Nephron progenitor cell (in vitro differentiated cells): ENCODE data around the gene ISLR.

Experiments used
- DNase-seq: peaks from one replicate; pipeline ENCODE4 v3.0.0; 2021
- H3K27ac Mint-ChIP-seq: 2 replicates; pipeline ENCODE4 v1.8.0; 2021; ENCODE audit warnings: mild to moderate bottlenecking, moderate library complexity, mixed read lengths
- H3K27me3 Mint-ChIP-seq: 2 replicates; pipeline ENCODE4 v1.8.0; 2021; ENCODE audit warnings: mild to moderate bottlenecking, low read depth, mixed read lengths; ENCODE audit not compliant: poor library complexity
- H3K36me3 Mint-ChIP-seq: 2 replicates; pipeline ENCODE4 v1.8.0; 2021; ENCODE audit warnings: low read depth, mixed read lengths
- H3K4me1 Mint-ChIP-seq: 2 replicates; pipeline ENCODE4 v1.8.0; 2021; ENCODE audit warnings: mixed read lengths
- H3K4me3 Mint-ChIP-seq: 2 replicates; pipeline ENCODE4 v1.8.0; 2021; ENCODE audit warnings: mild to moderate bottlenecking, moderate library complexity, mixed read lengths
- H3K9me3 Mint-ChIP-seq: 2 replicates; pipeline ENCODE4 v1.8.0; 2021; ENCODE audit warnings: mild to moderate bottlenecking, moderate library complexity, mixed read lengths
- CTCF ChIP-seq: fragments of 200-600 bp; sonication (generic); IDR thresholded peaks from 2 replicates; pipeline ENCODE4 v1.5.0; 2021; ENCODE audit warnings: antibody characterized with exemption

Gene ISLR

GRCh38 chr15:74127954-74128784 lies 45.3 kb upstream of the ISLR start:
- DNase-seq: peak; percentile 55
- peaks cover 66% of the 10 kb centered on the region for H3K4me1 Mint-ChIP-seq
- H3K27ac Mint-ChIP-seq: no peak overlapping the region
- H3K9me3 Mint-ChIP-seq: peaks cover 15% of the 10 kb centered on the region
- H3K4me3 Mint-ChIP-seq: peak overlapping the region; percentile 80
- H3K36me3 Mint-ChIP-seq: peaks cover 5% of the 10 kb centered on the region
- TF ChIP-seq CTCF: no peak
- H3K27me3 Mint-ChIP-seq: peaks cover 75% of the 10 kb centered on the region

GRCh38 chr15:74128785-74129585 lies 44.5 kb upstream of the ISLR start:
- no peak overlapping the region for H3K27ac Mint-ChIP-seq

GRCh38 chr15:74129586-74130154 lies 43.8 kb upstream of the ISLR start:
- TF ChIP-seq CTCF: no peak
- Mint-ChIP-seq H3K9me3 (peaks cover 18% of the 10 kb centered on the region), H3K4me3 (peak overlapping the region; percentile 80), H3K27me3 (peaks cover 82% of the 10 kb centered on the region), H3K36me3 (peaks cover 5% of the 10 kb centered on the region), H3K4me1 (peaks cover 59% of the 10 kb centered on the region), H3K27ac (no peak overlapping the region)
- DNase-seq: peak; percentile 40

More at GRCh38 chr15:74128785-74129585, 44.5 kb upstream of the ISLR start:
- Mint-ChIP-seq H3K9me3 (peaks cover 18% of the 10 kb centered on the region), H3K36me3 (peaks cover 5% of the 10 kb centered on the region), H3K4me1 (peaks cover 59% of the 10 kb centered on the region), H3K4me3 (peak overlapping the region; percentile 80), H3K27me3 (peaks cover 80% of the 10 kb centered on the region)
- DNase-seq: peak; percentile 34
- no peak for TF ChIP-seq CTCF

- Mint-ChIP-seq H3K36me3 (peaks cover 5% of the 10 kb centered on the region), H3K4me3 (peak within 1 kb of the TSS; percentile 80), H3K27me3 (peaks cover 89% of the 10 kb centered on the region), H3K9me3 (peaks cover 18% of the 10 kb centered on the region), H3K4me1 (peaks cover 63% of the 10 kb centered on the region), H3K27ac (no peak within 1 kb of the TSS)
- DNase-seq: peak; percentile 61
- no peak for TF ChIP-seq CTCF
These were observed 43.2 kb upstream of the ISLR start, which contains the start of gene ISLR2 for GRCh38 chr15:74130155-74130848. Gene ISLR2 (plus strand): TSS chr15:74130586. CDS start chr15:74132755, 2,169 bp downstream.

GRCh38 chr15:74130849-74131627 lies 42.5 kb upstream of the ISLR start:
- Mint-ChIP-seq H3K36me3 (peaks cover 5% of the 10 kb centered on the region), H3K9me3 (peaks cover 18% of the 10 kb centered on the region), H3K4me3 (peak overlapping the region; percentile 80), H3K27ac (no peak overlapping the region), H3K4me1 (peaks cover 65% of the 10 kb centered on the region), H3K27me3 (peaks cover 96% of the 10 kb centered on the region)
- no peak for DNase-seq
- TF ChIP-seq CTCF: no peak
